ENCODE results near the gene SDK2. TPM values are rescaled to one million over a fixed set of nuclear protein-coding genes. Genes with fewer than 3 reads are reported as not detected.

The SDK2 gene
- total RNA-seq, 1 donor: under 0.01 TPM

GRCh38 chr17:73424571-73424970 is 219.7 kb downstream of the SDK2 start:
- TF ChIP-seq, protein P1, sequence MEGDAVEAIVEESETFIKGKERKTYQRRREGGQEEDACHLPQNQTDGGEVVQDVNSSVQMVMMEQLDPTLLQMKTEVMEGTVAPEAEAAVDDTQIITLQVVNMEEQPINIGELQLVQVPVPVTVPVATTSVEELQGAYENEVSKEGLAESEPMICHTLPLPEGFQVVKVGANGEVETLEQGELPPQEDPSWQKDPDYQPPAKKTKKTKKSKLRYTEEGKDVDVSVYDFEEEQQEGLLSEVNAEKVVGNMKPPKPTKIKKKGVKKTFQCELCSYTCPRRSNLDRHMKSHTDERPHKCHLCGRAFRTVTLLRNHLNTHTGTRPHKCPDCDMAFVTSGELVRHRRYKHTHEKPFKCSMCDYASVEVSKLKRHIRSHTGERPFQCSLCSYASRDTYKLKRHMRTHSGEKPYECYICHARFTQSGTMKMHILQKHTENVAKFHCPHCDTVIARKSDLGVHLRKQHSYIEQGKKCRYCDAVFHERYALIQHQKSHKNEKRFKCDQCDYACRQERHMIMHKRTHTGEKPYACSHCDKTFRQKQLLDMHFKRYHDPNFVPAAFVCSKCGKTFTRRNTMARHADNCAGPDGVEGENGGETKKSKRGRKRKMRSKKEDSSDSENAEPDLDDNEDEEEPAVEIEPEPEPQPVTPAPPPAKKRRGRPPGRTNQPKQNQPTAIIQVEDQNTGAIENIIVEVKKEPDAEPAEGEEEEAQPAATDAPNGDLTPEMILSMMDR (IDR thresholded peaks at IDR 0.05; ENCODE audit: insufficient read depth, low read depth, low read length): no peak
- DNase-seq (ENCODE audit: low read depth): no peak
- H3K4me3 ChIP-seq (ENCODE audit: low read depth, low read length): no peak overlapping the region

DNA sequence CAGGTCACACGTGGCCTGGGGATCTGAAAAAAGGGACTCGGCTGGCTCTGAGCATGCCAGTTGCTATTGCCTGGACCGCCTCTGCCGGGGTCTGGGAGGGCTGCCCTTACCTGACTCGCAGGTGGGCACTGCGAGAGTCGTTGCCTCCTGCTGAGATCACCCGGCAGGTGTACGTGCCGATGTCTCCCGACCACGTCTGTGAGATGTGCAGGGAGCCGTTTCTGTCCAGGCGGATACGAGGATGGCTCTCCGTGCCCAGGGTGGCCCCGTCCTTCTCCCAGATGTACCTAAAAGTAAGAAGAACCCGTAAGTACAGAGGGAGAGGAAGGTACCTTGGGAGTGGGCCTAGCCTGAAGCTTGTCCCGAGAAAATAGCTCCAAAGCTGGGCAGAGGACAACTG is 220.4 kb downstream of the SDK2 start:
- no peak for DNase-seq (ENCODE audit: low read depth)
- TF ChIP-seq, protein P1 (IDR thresholded peaks at IDR 0.05; ENCODE audit: insufficient read depth, low read depth, low read length): no peak
- H3K4me3 ChIP-seq (ENCODE audit: low read depth, low read length): no peak overlapping the region

- TF ChIP-seq, protein P1 (IDR thresholded peaks at IDR 0.05; ENCODE audit: insufficient read depth, low read depth, low read length): no peak
- DNase-seq (ENCODE audit: low read depth): no peak
These were observed 221.0 kb downstream of the SDK2 start for GRCh38 chr17:73423159-73423715.

GRCh38 chr17:73422121-73422520 is 222.1 kb downstream of the SDK2 start:
- DNase-seq (ENCODE audit: low read depth): no peak
- H3K4me3 ChIP-seq (ENCODE audit: low read depth, low read length): no peak overlapping the region
- TF ChIP-seq, protein P1 (IDR thresholded peaks at IDR 0.05; ENCODE audit: insufficient read depth, low read depth, low read length): no peak

More at GRCh38 chr17:73423159-73423715, 221.0 kb downstream of the SDK2 start:
- H3K4me3 ChIP-seq (ENCODE audit: low read depth, low read length): no peak overlapping the region

GRCh38 chr17:73420897-73421296 is 223.3 kb downstream of the SDK2 start:
- no peak for DNase-seq (ENCODE audit: low read depth)
- TF ChIP-seq, protein P1 (IDR thresholded peaks at IDR 0.05; ENCODE audit: insufficient read depth, low read depth, low read length): peak; percentile 34
- no peak overlapping the region for H3K4me3 ChIP-seq (ENCODE audit: low read depth, low read length)

DNA sequence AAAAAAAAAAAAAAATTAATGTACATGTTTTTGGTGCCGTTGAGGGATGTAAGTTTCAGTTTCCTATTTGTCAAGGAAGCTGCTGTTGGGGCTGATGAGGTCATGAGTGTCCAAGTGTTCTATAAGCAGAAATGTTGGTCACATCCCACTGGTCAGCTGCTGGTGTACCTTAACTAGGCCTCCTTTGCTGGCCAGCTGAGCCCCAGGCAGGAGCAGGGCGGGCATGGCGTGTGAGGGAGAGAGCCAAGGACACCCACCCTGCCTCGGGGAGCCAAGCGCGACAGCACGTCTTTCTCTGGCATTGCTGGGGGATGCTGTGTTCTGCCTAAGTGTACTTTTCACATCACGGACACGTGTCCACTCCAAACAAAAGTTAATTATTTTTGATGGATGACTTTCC is 224.4 kb downstream of the SDK2 start:
- no peak overlapping the region for H3K4me3 ChIP-seq (ENCODE audit: low read depth, low read length)
- no peak for DNase-seq (ENCODE audit: low read depth)
- TF ChIP-seq, protein P1 (IDR thresholded peaks at IDR 0.05; ENCODE audit: insufficient read depth, low read depth, low read length): no peak

GRCh38 chr17:73419051-73419450 is 225.2 kb downstream of the SDK2 start:
- no peak for DNase-seq (ENCODE audit: low read depth)
- no peak overlapping the region for H3K4me3 ChIP-seq (ENCODE audit: low read depth, low read length)
- TF ChIP-seq, protein P1 (IDR thresholded peaks at IDR 0.05; ENCODE audit: insufficient read depth, low read depth, low read length): no peak
